Adipocyte (in vitro differentiated cells): ENCODE results near the gene WNT7A.

ENCODE experiments used
- DNase-seq: peaks from one replicate; pipeline ENCODE4 v3.0.0-alpha.2; 2015; ENCODE audit warnings: low read depth
- H3K27me3 ChIP-seq: replicated peaks from 2 replicates; pipeline ENCODE4 v1.7.0; 2013; ENCODE audit warnings: mild to moderate bottlenecking, low read length, moderate library complexity; ENCODE audit not compliant: control insufficient read depth, insufficient read depth
- H3K36me3 ChIP-seq: 2 replicates; pipeline ENCODE4 v1.7.0; 2013; ENCODE audit warnings: low read length, mild to moderate bottlenecking, moderate library complexity; ENCODE audit not compliant: control insufficient read depth, insufficient read depth, severe bottlenecking
- H3K4me1 ChIP-seq: 2 replicates; pipeline ENCODE4 v1.7.0; 2013; ENCODE audit warnings: mild to moderate bottlenecking, low read length, moderate library complexity; ENCODE audit not compliant: control insufficient read depth, insufficient read depth
- H3K4me3 ChIP-seq: 2 replicates; pipeline ENCODE4 v1.7.0; 2013; ENCODE audit warnings: mild to moderate bottlenecking, low read length, moderate library complexity
- H3K9ac ChIP-seq: 2 replicates; pipeline ENCODE4 v1.7.0; 2013; ENCODE audit warnings: mild to moderate bottlenecking, low read length, moderate library complexity
- H3K9me3 ChIP-seq: 2 replicates; pipeline ENCODE4 v1.7.0; 2013; ENCODE audit warnings: mild to moderate bottlenecking, low read length, moderate library complexity; ENCODE audit not compliant: control insufficient read depth

WNT7A gene

GRCh38 chr3:13823692-13824091 is 56.2 kb downstream of the WNT7A start:
- H3K9me3 ChIP-seq: peaks cover 14% of the 10 kb centered on the region
- H3K4me3 ChIP-seq: no peak overlapping the region
- peaks cover 4% of the 10 kb centered on the region for H3K27me3 ChIP-seq
- H3K36me3 ChIP-seq: no peaks in the 10 kb centered on the region
- H3K9ac ChIP-seq: no peak overlapping the region
- no peak for DNase-seq
- no peaks in the 10 kb centered on the region for H3K4me1 ChIP-seq

- Histone ChIP-seq H3K4me1 (no peaks in the 10 kb centered on the region), H3K4me3 (no peak overlapping the region), H3K9me3 (peaks cover 14% of the 10 kb centered on the region), H3K9ac (no peak overlapping the region), H3K27me3 (peaks cover 4% of the 10 kb centered on the region), H3K36me3 (no peaks in the 10 kb centered on the region)
- no peak for DNase-seq
Observed at GRCh38 chr3:13822871-13823585, 56.8 kb downstream of the WNT7A start.

DNA sequence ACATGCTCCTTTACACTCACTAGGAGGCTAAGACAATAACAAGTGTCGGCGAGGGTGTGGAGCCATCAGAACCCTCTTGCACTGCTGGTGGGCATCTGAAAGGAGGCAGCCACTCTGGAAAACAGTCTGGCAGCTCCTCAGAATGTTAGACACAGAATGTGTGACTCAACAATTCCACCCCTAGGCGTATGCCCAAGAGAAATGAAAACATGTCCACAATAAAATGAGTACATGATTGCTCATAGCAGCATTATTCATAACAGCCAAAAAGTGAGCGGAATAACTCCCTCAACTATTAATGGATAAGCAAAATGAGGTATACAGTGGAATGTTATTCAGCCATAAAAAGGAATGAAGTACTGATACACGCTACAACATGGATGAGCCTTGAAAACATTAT is 57.8 kb downstream of the WNT7A start:
- H3K4me3 ChIP-seq: no peak overlapping the region
- H3K9ac ChIP-seq: no peak overlapping the region
- H3K27me3 ChIP-seq: peaks cover 4% of the 10 kb centered on the region
- H3K9me3 ChIP-seq: peaks cover 14% of the 10 kb centered on the region
- DNase-seq: no peak
- H3K4me1 ChIP-seq: no peaks in the 10 kb centered on the region
- no peaks in the 10 kb centered on the region for H3K36me3 ChIP-seq

GRCh38 chr3:13821126-13821525 is 58.7 kb downstream of the WNT7A start:
- peaks cover 17% of the 10 kb centered on the region for H3K9me3 ChIP-seq
- no peak for DNase-seq
- peaks cover 3% of the 10 kb centered on the region for H3K27me3 ChIP-seq
- H3K4me3 ChIP-seq: no peak overlapping the region
- no peak overlapping the region for H3K9ac ChIP-seq
- H3K4me1 ChIP-seq: no peaks in the 10 kb centered on the region
- no peaks in the 10 kb centered on the region for H3K36me3 ChIP-seq

GRCh38 chr3:13818919-13819318 is 61.0 kb downstream of the WNT7A start:
- no peak for DNase-seq
- H3K4me1 ChIP-seq: no peaks in the 10 kb centered on the region
- peaks cover 39% of the 10 kb centered on the region for H3K9me3 ChIP-seq
- no peaks in the 10 kb centered on the region for H3K36me3 ChIP-seq
- H3K27me3 ChIP-seq: no peaks in the 10 kb centered on the region
- H3K4me3 ChIP-seq: no peak overlapping the region
- no peak overlapping the region for H3K9ac ChIP-seq

DNA sequence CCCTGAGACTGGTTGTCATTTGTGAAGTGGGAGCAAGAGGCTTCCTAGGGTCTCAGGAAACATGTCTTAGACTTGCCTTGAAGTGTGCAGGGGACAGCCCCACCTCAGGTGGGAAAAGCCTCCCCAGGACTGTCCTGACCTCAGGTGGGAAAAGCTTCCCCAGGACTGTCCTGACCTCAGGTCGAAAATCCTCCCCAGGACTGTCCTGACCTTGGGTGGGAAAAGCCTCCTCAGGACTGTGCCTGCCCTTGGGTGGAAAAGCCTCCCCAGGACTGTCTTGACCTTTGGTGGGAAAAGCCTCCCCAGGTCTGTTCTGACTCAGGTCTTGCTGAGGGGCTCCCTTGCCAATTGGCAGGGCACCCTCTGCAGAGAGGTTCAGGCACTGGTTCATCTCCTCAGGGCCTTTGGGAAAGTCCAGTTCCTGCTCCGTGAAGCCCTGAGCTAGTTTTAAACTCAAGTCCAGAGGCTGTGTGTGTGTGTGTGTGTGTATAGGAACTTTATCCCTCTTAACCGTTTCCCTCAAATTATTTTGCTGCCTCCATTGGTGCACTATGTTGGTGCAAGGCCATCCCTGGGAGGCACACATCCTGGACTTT is 64.7 kb downstream of the WNT7A start:
- Histone ChIP-seq H3K9ac (no peak overlapping the region), H3K27me3 (no peaks in the 10 kb centered on the region), H3K4me3 (peak overlapping the region; percentile 25), H3K9me3 (peaks cover 38% of the 10 kb centered on the region), H3K4me1 (no peaks in the 10 kb centered on the region), H3K36me3 (no peaks in the 10 kb centered on the region)
- DNase-seq: no peak

- no peaks in the 10 kb centered on the region for H3K36me3 ChIP-seq
- no peaks in the 10 kb centered on the region for H3K27me3 ChIP-seq
Observed at GRCh38 chr3:13812034-13812471, 67.8 kb downstream of the WNT7A start.

GRCh38 chr3:13811614-13812013 is 68.3 kb downstream of the WNT7A start:
- peaks cover 45% of the 10 kb centered on the region for H3K9me3 ChIP-seq
- no peak for DNase-seq
- H3K36me3 ChIP-seq: no peaks in the 10 kb centered on the region
- H3K27me3 ChIP-seq: no peaks in the 10 kb centered on the region
- H3K9ac ChIP-seq: no peak overlapping the region
- H3K4me3 ChIP-seq: no peak overlapping the region
- no peaks in the 10 kb centered on the region for H3K4me1 ChIP-seq

More at GRCh38 chr3:13812034-13812471, 67.8 kb downstream of the WNT7A start:
- no peak for DNase-seq
- H3K4me3 ChIP-seq: no peak overlapping the region
- H3K9ac ChIP-seq: no peak overlapping the region
- peaks cover 44% of the 10 kb centered on the region for H3K9me3 ChIP-seq
- no peaks in the 10 kb centered on the region for H3K4me1 ChIP-seq

GRCh38 chr3:13808550-13808949 is 71.3 kb downstream of the WNT7A start:
- H3K4me3 ChIP-seq: no peak overlapping the region

GRCh38 chr3:13801361-13802204 is 78.3 kb downstream of the WNT7A start:
- H3K36me3 ChIP-seq: no peaks in the 10 kb centered on the region
- peaks cover 5% of the 10 kb centered on the region for H3K27me3 ChIP-seq
- DNase-seq: no peak
- peaks cover 10% of the 10 kb centered on the region for H3K9me3 ChIP-seq
- no peak overlapping the region for H3K9ac ChIP-seq
- no peaks in the 10 kb centered on the region for H3K4me1 ChIP-seq
- H3K4me3 ChIP-seq: no peak overlapping the region

More at GRCh38 chr3:13808550-13808949, 71.3 kb downstream of the WNT7A start:
- no peaks in the 10 kb centered on the region for H3K27me3 ChIP-seq
- no peaks in the 10 kb centered on the region for H3K4me1 ChIP-seq
- peaks cover 26% of the 10 kb centered on the region for H3K9me3 ChIP-seq
- no peak for DNase-seq
- no peaks in the 10 kb centered on the region for H3K36me3 ChIP-seq
- no peak overlapping the region for H3K9ac ChIP-seq

GRCh38 chr3:13800064-13800463 is 79.8 kb downstream of the WNT7A start:
- H3K4me3 ChIP-seq: no peak overlapping the region
- peaks cover 5% of the 10 kb centered on the region for H3K27me3 ChIP-seq
- H3K4me1 ChIP-seq: no peaks in the 10 kb centered on the region
- no peaks in the 10 kb centered on the region for H3K36me3 ChIP-seq
- H3K9me3 ChIP-seq: no peaks in the 10 kb centered on the region
- no peak overlapping the region for H3K9ac ChIP-seq
- DNase-seq: no peak
